H9 (cell line): ENCODE results near the gene MYCN. TPM values are rescaled to one million over a fixed set of nuclear protein-coding genes. Genes with fewer than 3 reads are reported as not detected.

Experiments
- DNase-seq: peaks from one replicate; pipeline ENCODE4 v3.0.0-alpha.2; 2017
- H2AFZ ChIP-seq: one replicate; pipeline ENCODE4 v1.6.1; 2013; ENCODE audit warnings: mild to moderate bottlenecking, low read length, control low read depth, moderate library complexity
- H2AK5ac ChIP-seq: 2 replicates; pipeline ENCODE4 v1.6.1; 2013; ENCODE audit warnings: low read length, control low read depth, mixed read lengths; ENCODE audit not compliant: insufficient read length
- H2BK120ac ChIP-seq: one replicate; pipeline ENCODE4 v1.6.1; 2013; ENCODE audit warnings: low read depth, mild to moderate bottlenecking, low read length, control low read depth, inconsistent platforms; ENCODE audit not compliant: poor library complexity, severe bottlenecking
- H2BK12ac ChIP-seq: 2 replicates; pipeline ENCODE4 v1.6.1; 2013; ENCODE audit warnings: low read length, control low read depth, mixed read lengths, low read depth; ENCODE audit not compliant: insufficient read length
- H2BK15ac ChIP-seq: 2 replicates; pipeline ENCODE4 v1.6.1; 2013; ENCODE audit warnings: low read depth, low read length, control low read depth
- H2BK20ac ChIP-seq: one replicate; pipeline ENCODE4 v1.6.1; 2013; ENCODE audit warnings: low read depth, mild to moderate bottlenecking, low read length, control low read depth, inconsistent platforms; ENCODE audit not compliant: poor library complexity, severe bottlenecking
- H2BK5ac ChIP-seq: 2 replicates; pipeline ENCODE4 v1.6.1; 2013; ENCODE audit warnings: low read length, control low read depth, mixed read lengths; ENCODE audit not compliant: insufficient read length
- H3K14ac ChIP-seq: 2 replicates; pipeline ENCODE4 v1.6.1; 2013; ENCODE audit warnings: low read length, control low read depth; ENCODE audit not compliant: insufficient read depth
- H3K18ac ChIP-seq: 2 replicates; pipeline ENCODE4 v1.6.1; 2013; ENCODE audit warnings: low read depth, mild to moderate bottlenecking, mixed read lengths, low read length, control low read depth; ENCODE audit not compliant: insufficient read length
- H3K23ac ChIP-seq: 2 replicates; pipeline ENCODE4 v1.6.1; 2013; ENCODE audit warnings: low read length, control low read depth, mixed read lengths, low read depth; ENCODE audit not compliant: insufficient read length
- H3K23me2 ChIP-seq: 2 replicates; pipeline ENCODE4 v1.6.1; 2013; ENCODE audit warnings: low read depth, mild to moderate bottlenecking, mixed read lengths, low read length, control low read depth; ENCODE audit not compliant: insufficient read length, poor library complexity, severe bottlenecking
- H3K27ac ChIP-seq: 2 replicates; pipeline ENCODE4 v1.5.1; 2013; ENCODE audit warnings: low read length, control low read depth, mixed read lengths, low read depth; ENCODE audit not compliant: insufficient read length
- H3K27me3 ChIP-seq: 2 replicates; pipeline ENCODE4 v1.6.1; 2013; ENCODE audit warnings: low read length, control low read depth, inconsistent platforms; ENCODE audit not compliant: insufficient read depth
- H3K4ac ChIP-seq: 2 replicates; pipeline ENCODE4 v1.6.1; 2013; ENCODE audit warnings: low read depth, mild to moderate bottlenecking, control low read depth, inconsistent platforms, low read length, moderate library complexity
- H3K4me1 ChIP-seq: 2 replicates; pipeline ENCODE4 v1.6.1; 2013; ENCODE audit warnings: low read length, control low read depth, inconsistent platforms; ENCODE audit not compliant: insufficient read depth
- H3K4me2 ChIP-seq: 2 replicates; pipeline ENCODE4 v1.6.1; 2013; ENCODE audit warnings: low read length, control low read depth, mixed read lengths; ENCODE audit not compliant: insufficient read length, insufficient read depth
- H3K56ac ChIP-seq: 2 replicates; pipeline ENCODE4 v1.6.1; 2013; ENCODE audit warnings: low read depth, mild to moderate bottlenecking, mixed read lengths, low read length, control low read depth; ENCODE audit not compliant: insufficient read length
- H3K79me1 ChIP-seq: 2 replicates; pipeline ENCODE4 v1.6.1; 2013; ENCODE audit warnings: low read depth, mild to moderate bottlenecking, moderate library complexity, low read length, control low read depth, inconsistent platforms; ENCODE audit not compliant: insufficient read depth, poor library complexity, severe bottlenecking
- H3K79me2 ChIP-seq: 2 replicates; pipeline ENCODE4 v1.6.1; 2013; ENCODE audit warnings: low read length, control low read depth, inconsistent platforms; ENCODE audit not compliant: insufficient read depth
- H3K9ac ChIP-seq: 2 replicates; pipeline ENCODE4 v1.6.1; 2013; ENCODE audit warnings: low read length, control low read depth, mixed read lengths; ENCODE audit not compliant: insufficient read length; ENCODE audit errors: extremely low read depth
- H3K9me3 ChIP-seq: one replicate; pipeline ENCODE4 v1.6.1; 2013; ENCODE audit warnings: low read depth, low read length, inconsistent platforms; ENCODE audit not compliant: control insufficient read depth
- H3T11ph ChIP-seq: one replicate; pipeline ENCODE4 v1.6.1; 2013; ENCODE audit warnings: mild to moderate bottlenecking, low read length, control low read depth, inconsistent platforms
- H4K20me1 ChIP-seq: one replicate; pipeline ENCODE4 v1.6.1; 2013; ENCODE audit not compliant: control insufficient read depth, insufficient read length, insufficient read depth
- H4K5ac ChIP-seq: 2 replicates; pipeline ENCODE4 v1.6.1; 2013; ENCODE audit warnings: low read depth, mild to moderate bottlenecking, mixed read lengths, low read length, control low read depth; ENCODE audit not compliant: insufficient read length
- H4K8ac ChIP-seq: replicated peaks from 2 replicates; pipeline ENCODE4 v1.6.1; 2013; ENCODE audit warnings: low read length, control low read depth, mixed read lengths, low read depth; ENCODE audit not compliant: insufficient read length
- H4K91ac ChIP-seq: 2 replicates; pipeline ENCODE4 v1.6.1; 2013; ENCODE audit warnings: low read depth, mild to moderate bottlenecking, moderate library complexity, mixed read lengths, low read length, control low read depth; ENCODE audit not compliant: insufficient read length
- H3K27ac Mint-ChIP-seq, 3 experiments: 2 replicates in 2 of 3; 3 replicates in 1 of 3; pipeline ENCODE4 v1.8.0; 2020 to 2021; ENCODE audit warnings: mixed read lengths in 3 of 3, mild to moderate bottlenecking in 1 of 3, moderate library complexity in 1 of 3
- H3K27me3 Mint-ChIP-seq: 2 replicates; pipeline ENCODE4 v1.8.0; 2021; ENCODE audit warnings: low read depth, mild to moderate bottlenecking, moderate library complexity, mixed read lengths
- H3K36me3 Mint-ChIP-seq, 3 experiments: 2 replicates in 2 of 3; 3 replicates in 1 of 3; pipeline ENCODE4 v1.8.0; 2020 to 2021; ENCODE audit warnings: low read depth in 3 of 3, mixed read lengths in 3 of 3; ENCODE audit not compliant: insufficient read depth in 1 of 3
- H3K4me1 Mint-ChIP-seq, 2 experiments: 2 replicates each; pipeline ENCODE4 v1.8.0; 2020; ENCODE audit warnings: mixed read lengths in 2 of 2
- H3K4me3 Mint-ChIP-seq, 2 experiments: 2 replicates in 1 of 2; 3 replicates in 1 of 2; pipeline ENCODE4 v1.8.0; 2020 to 2021; ENCODE audit warnings: mild to moderate bottlenecking in 2 of 2, mixed read lengths in 2 of 2, moderate library complexity in 1 of 2
- H3K9me3 Mint-ChIP-seq, 2 experiments: 2 replicates in 1 of 2; 3 replicates in 1 of 2; pipeline ENCODE4 v1.8.0; 2020; ENCODE audit warnings: mild to moderate bottlenecking in 2 of 2, mixed read lengths in 2 of 2, moderate library complexity in 1 of 2
- WGBS: extraction: QIAGEN DNeasy Blood & Tissue Kit; methylation state at CpG from one replicate; pipeline ENCODE4 v1.1.7; 2013; ENCODE audit warnings: missing lambda C conversion rate, low lambda C conversion rate, mixed read lengths; ENCODE audit not compliant: insufficient read length; ENCODE audit errors: extremely low coverage; 5-methylcytosine and 5-hydroxymethylcytosine counted together
- total RNA-seq: library from RNA; stranded (reverse); gene quantifications from 2 replicates; pipeline ENCODE4 v1.2.1, GENCODE V29; 2021
- TF ChIP-seq, protein P1 (sequence below): fragments of 200-600 bp; sonication (generic); conservative IDR thresholded peaks from 3 replicates; pipeline ENCODE4 v1.8.0; 2021; ENCODE audit warnings: antibody characterized with exemption, mild to moderate bottlenecking

Gene MYCN
- total RNA-seq, 1 experiment from 2014 or later = 100.0 TPM

DNA sequence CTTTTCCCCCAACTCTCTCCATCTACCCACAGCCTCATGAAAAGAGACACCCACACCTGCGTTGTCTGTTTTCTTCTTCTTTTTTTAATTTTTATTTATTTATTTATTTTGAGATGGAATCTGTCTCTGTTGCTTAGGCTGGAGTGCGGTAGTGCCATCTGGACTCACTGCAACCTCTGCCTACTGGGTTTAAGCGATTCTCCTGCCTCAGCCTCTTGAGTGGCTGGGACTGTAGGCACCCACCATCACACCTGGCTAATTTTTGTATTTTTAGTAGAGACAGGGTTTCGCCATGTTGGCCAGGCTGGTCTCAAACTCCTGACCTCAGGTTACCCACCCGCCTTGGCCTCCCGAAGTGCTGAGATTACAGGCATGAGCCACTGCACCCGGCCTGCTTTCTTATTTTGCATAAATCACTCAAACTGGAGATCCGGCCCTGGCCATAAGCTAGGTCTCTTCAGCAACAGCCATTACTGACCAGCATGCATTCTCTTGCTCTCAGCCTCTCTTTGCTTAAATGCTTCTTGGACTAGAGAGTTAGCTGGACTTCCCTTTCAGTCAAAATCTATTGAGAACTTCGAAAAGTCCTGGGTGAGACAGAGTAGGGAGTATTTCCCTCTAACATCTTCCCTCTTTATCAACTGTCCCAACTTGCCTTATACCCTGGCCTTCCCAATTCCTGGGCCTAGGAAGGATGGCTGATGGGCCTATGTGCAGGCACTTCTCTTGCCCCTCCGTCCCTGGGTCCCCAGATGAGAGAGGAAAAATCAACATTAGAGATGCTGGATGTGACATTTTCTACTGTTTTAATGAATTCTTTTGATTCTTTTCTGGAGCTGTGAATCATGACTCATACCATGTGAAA lies 27.3 kb downstream of the MYCN start:
- Histone ChIP-seq H3K27me3 (no peaks in the 10 kb centered on the region), H4K8ac (no peak overlapping the region), H3K27ac (no peak overlapping the region), H3K79me1 (no peaks in the 10 kb centered on the region), H4K5ac (no peak overlapping the region), H3K56ac (no peak overlapping the region), H2BK12ac (no peak overlapping the region), H3K4me2 (no peak overlapping the region), H3T11ph (no peak overlapping the region), H2AFZ (no peak overlapping the region), H3K9ac (no peak overlapping the region), H3K23ac (no peak overlapping the region), H3K23me2 (peaks cover 3% of the 10 kb centered on the region), H3K4ac (no peak overlapping the region), H2BK20ac (no peak overlapping the region), H3K18ac (no peak overlapping the region), H2BK15ac (no peak overlapping the region), H2AK5ac (no peak overlapping the region), H3K14ac (no peak overlapping the region), H4K20me1 (no peaks in the 10 kb centered on the region), H4K91ac (no peak overlapping the region), H2BK120ac (no peak overlapping the region), H3K9me3 (no peaks in the 10 kb centered on the region), H2BK5ac (no peak overlapping the region), H3K4me1 (peaks cover 5% of the 10 kb centered on the region; the same call in 1 of the 2 replicates), H3K79me2 (no peaks in the 10 kb centered on the region)
- Mint-ChIP-seq H3K4me3 (no peak overlapping the region), H3K9me3 (peaks cover 4 to 6% of the 10 kb centered on the region in 2 experiments; a peak in 4 of 5 replicates), H3K36me3 (peaks cover 0 to 4% (median 0%) of the 10 kb centered on the region in 3 experiments; a peak in 3 of 7 replicates), H3K27me3 (peaks cover 2% of the 10 kb centered on the region; the same call in 1 of the 2 replicates), H3K4me1 (peaks cover 44 to 53% of the 10 kb centered on the region in 2 experiments), H3K27ac (peak overlapping the region in 1 of 3 experiments; percentile 47; a peak in 2 of 7 replicates)
- TF ChIP-seq, protein P1, sequence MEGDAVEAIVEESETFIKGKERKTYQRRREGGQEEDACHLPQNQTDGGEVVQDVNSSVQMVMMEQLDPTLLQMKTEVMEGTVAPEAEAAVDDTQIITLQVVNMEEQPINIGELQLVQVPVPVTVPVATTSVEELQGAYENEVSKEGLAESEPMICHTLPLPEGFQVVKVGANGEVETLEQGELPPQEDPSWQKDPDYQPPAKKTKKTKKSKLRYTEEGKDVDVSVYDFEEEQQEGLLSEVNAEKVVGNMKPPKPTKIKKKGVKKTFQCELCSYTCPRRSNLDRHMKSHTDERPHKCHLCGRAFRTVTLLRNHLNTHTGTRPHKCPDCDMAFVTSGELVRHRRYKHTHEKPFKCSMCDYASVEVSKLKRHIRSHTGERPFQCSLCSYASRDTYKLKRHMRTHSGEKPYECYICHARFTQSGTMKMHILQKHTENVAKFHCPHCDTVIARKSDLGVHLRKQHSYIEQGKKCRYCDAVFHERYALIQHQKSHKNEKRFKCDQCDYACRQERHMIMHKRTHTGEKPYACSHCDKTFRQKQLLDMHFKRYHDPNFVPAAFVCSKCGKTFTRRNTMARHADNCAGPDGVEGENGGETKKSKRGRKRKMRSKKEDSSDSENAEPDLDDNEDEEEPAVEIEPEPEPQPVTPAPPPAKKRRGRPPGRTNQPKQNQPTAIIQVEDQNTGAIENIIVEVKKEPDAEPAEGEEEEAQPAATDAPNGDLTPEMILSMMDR = no peak
- no peak for DNase-seq
- WGBS = no CpG with 5 or more reads among the region's 10 CpGs
